GM08714 (cell line): ENCODE results near the gene RGS3.

Experiments
- H3K4me3 ChIP-seq: fragments of 200-500 bp; sonication (Bioruptor generic); 2 replicates; pipeline ENCODE4 v1.5.1; 2014; ENCODE audit warnings: mild to moderate bottlenecking, low read length, inconsistent platforms
- ZNF274 ChIP-seq: IDR thresholded peaks from 2 replicates; pipeline ENCODE4 v1.6.1; 2012; ENCODE audit warnings: mild to moderate bottlenecking, low read depth, low read length

Gene RGS3

GRCh38 chr9:113521693-113522255 lies 58.2 kb downstream of the RGS3 start:
- TF ChIP-seq ZNF274 = no peak
- H3K4me3 ChIP-seq = no peak overlapping the region

GRCh38 chr9:113522419-113522818 lies 58.9 kb downstream of the RGS3 start:
- no peak for TF ChIP-seq ZNF274
- no peak overlapping the region; the same call in 1 of the 2 replicates for H3K4me3 ChIP-seq

- H3K4me3 ChIP-seq = peak overlapping the region; percentile 33; the same call in 1 of the 2 replicates
- no peak for TF ChIP-seq ZNF274
Observed at GRCh38 chr9:113522858-113523257, 59.3 kb downstream of the RGS3 start.

GRCh38 chr9:113523421-113524141 lies 60.1 kb downstream of the RGS3 start:
- TF ChIP-seq ZNF274 = no peak
- H3K4me3 ChIP-seq = peak overlapping the region; percentile 33; the same call in 1 of the 2 replicates

- TF ChIP-seq ZNF274 = no peak
- no peak overlapping the region; the same call in 1 of the 2 replicates for H3K4me3 ChIP-seq
Observed at GRCh38 chr9:113524468-113524867, 60.9 kb downstream of the RGS3 start.

- no peak overlapping the region for H3K4me3 ChIP-seq
- TF ChIP-seq ZNF274 = no peak
Observed at GRCh38 chr9:113525205-113525604, 61.7 kb downstream of the RGS3 start.

GRCh38 chr9:113525831-113526230 lies 62.3 kb downstream of the RGS3 start:
- TF ChIP-seq ZNF274 = no peak
- no peak overlapping the region for H3K4me3 ChIP-seq

GRCh38 chr9:113526231-113526746 lies 62.8 kb downstream of the RGS3 start:
- no peak for TF ChIP-seq ZNF274
- H3K4me3 ChIP-seq = no peak overlapping the region

GRCh38 chr9:113526841-113527240 lies 63.3 kb downstream of the RGS3 start:
- no peak for TF ChIP-seq ZNF274
- H3K4me3 ChIP-seq = no peak overlapping the region

- no peak for TF ChIP-seq ZNF274
- H3K4me3 ChIP-seq = no peak overlapping the region
Observed at GRCh38 chr9:113528088-113528487, 64.6 kb downstream of the RGS3 start.

GRCh38 chr9:113528811-113529210 lies 65.3 kb downstream of the RGS3 start:
- no peak for TF ChIP-seq ZNF274
- H3K4me3 ChIP-seq = no peak overlapping the region

- no peak for TF ChIP-seq ZNF274
- H3K4me3 ChIP-seq = no peak overlapping the region
Observed at GRCh38 chr9:113529336-113530009, 65.9 kb downstream of the RGS3 start.

- H3K4me3 ChIP-seq = no peak overlapping the region
- no peak for TF ChIP-seq ZNF274
Observed at GRCh38 chr9:113530022-113530635, 66.6 kb downstream of the RGS3 start.

GRCh38 chr9:113530942-113531341 lies 67.4 kb downstream of the RGS3 start:
- no peak for TF ChIP-seq ZNF274

More at GRCh38 chr9:113530942-113531341, 67.4 kb downstream of the RGS3 start:
- no peak overlapping the region for H3K4me3 ChIP-seq
